ENCODE measurements around the gene GTSF1L. TPM values are rescaled to one million over a fixed set of nuclear protein-coding genes. Genes with fewer than 3 reads are reported as not detected.
A peak's percentile ranks its signal among the peaks of the same experiment; 100 is the strongest.

GTSF1L gene
- total RNA-seq, 6 experiments from 2014 or later = not detected

GRCh38 chr20:43731927-43732326 is 5.1 kb upstream of the GTSF1L start:
- H3K4me1 Mint-ChIP-seq (ENCODE audit: low read depth) = peaks cover 18% of the 10 kb centered on the region
- H3K36me3 Mint-ChIP-seq (ENCODE audit: low read depth) = no peaks in the 10 kb centered on the region
- no peak for DNase-seq
- no peak overlapping the region for H3K27ac Mint-ChIP-seq
- TF ChIP-seq CTCF (IDR thresholded peaks at IDR 0.05) = no peak
- peaks cover 6% of the 10 kb centered on the region for H3K27me3 Mint-ChIP-seq (ENCODE audit: insufficient read depth)
- no peaks in the 10 kb centered on the region for H3K9me3 Mint-ChIP-seq
- no peak overlapping the region for H3K4me3 Mint-ChIP-seq

DNA sequence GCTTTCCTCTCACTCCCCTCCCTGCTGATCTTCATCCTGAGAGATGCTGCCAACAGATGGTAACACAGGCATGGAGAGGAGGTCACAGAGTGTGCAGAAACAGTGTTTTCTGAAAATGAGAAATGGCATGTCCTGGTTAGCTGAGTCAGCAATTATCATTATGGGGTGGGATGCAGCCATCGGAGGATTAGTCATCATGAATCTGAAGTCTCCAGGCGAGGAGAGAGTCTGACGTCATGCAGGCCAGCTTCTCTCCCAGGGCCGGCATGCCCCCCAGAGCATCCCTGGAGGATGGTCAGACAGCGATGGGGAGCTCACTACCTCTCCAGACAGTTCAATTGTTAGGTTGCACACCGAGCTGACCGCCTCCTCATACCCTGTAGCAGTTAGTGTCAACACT is 4.7 kb upstream of the GTSF1L start:
- Mint-ChIP-seq H3K36me3 (ENCODE audit: low read depth) (no peaks in the 10 kb centered on the region), H3K9me3 (no peaks in the 10 kb centered on the region), H3K27me3 (ENCODE audit: insufficient read depth) (peaks cover 6% of the 10 kb centered on the region), H3K4me1 (ENCODE audit: low read depth) (peaks cover 23% of the 10 kb centered on the region), H3K27ac (no peak overlapping the region), H3K4me3 (no peak overlapping the region)
- TF ChIP-seq CTCF (IDR thresholded peaks at IDR 0.05) = no peak
- DNase-seq = peak; percentile 32

GRCh38 chr20:43728686-43729255 is 2.0 kb upstream of the GTSF1L start:
- no peak for DNase-seq
- H3K27me3 Mint-ChIP-seq (ENCODE audit: insufficient read depth) = peaks cover 8% of the 10 kb centered on the region
- no peak overlapping the region for H3K4me3 Mint-ChIP-seq
- no peak overlapping the region for H3K27ac Mint-ChIP-seq
- H3K36me3 Mint-ChIP-seq (ENCODE audit: low read depth) = no peaks in the 10 kb centered on the region
- peaks cover 27% of the 10 kb centered on the region for H3K4me1 Mint-ChIP-seq (ENCODE audit: low read depth)
- no peak for TF ChIP-seq CTCF (IDR thresholded peaks at IDR 0.05)
- H3K9me3 Mint-ChIP-seq = no peaks in the 10 kb centered on the region

- TF ChIP-seq CTCF (IDR thresholded peaks at IDR 0.05) = no peak
- Mint-ChIP-seq H3K4me1 (ENCODE audit: low read depth) (peaks cover 27% of the 10 kb centered on the region), H3K4me3 (no peak overlapping the region), H3K27me3 (ENCODE audit: insufficient read depth) (peaks cover 8% of the 10 kb centered on the region), H3K27ac (no peak overlapping the region), H3K9me3 (no peaks in the 10 kb centered on the region), H3K36me3 (ENCODE audit: low read depth) (no peaks in the 10 kb centered on the region)
- DNase-seq = no peak
Observed at GRCh38 chr20:43727980-43728590, 1.3 kb upstream of the GTSF1L start.

DNA sequence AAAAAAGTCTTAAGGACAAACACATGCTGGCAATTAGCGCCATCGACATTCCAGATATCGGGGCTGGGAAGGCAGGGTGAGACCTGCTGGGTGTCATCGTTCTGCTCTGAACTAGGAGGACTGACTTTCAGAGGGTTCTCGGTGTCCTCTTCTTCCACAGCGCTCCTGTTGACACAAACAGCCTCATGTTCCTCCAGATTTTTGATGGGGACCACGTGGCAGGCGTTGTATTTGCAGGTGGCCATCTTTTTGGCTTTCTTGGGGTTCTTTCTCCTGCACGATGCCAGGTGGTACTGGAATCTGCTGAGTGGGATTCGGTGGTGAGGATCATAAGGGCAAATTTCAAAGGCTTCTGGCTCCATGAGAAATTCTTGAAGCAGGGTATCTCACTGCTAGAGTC is 469 bp downstream of the GTSF1L start:
- H3K9me3 Mint-ChIP-seq = no peaks in the 10 kb centered on the region
- TF ChIP-seq CTCF (IDR thresholded peaks at IDR 0.05) = no peak
- H3K36me3 Mint-ChIP-seq (ENCODE audit: low read depth) = no peaks in the 10 kb centered on the region
- H3K27ac Mint-ChIP-seq = no peak overlapping the region
- no peak overlapping the region for H3K4me3 Mint-ChIP-seq
- H3K4me1 Mint-ChIP-seq (ENCODE audit: low read depth) = peaks cover 19% of the 10 kb centered on the region
- no peak for DNase-seq
- H3K27me3 Mint-ChIP-seq (ENCODE audit: insufficient read depth) = peaks cover 12% of the 10 kb centered on the region
